Mammary epithelial cell (primary cell): ENCODE data around the gene BCL7B.

Source experiments
- EZH2 ChIP-seq: IDR thresholded peaks from 2 replicates; pipeline ENCODE4 v1.6.1; 2012; ENCODE audit warnings: low read length, inconsistent platforms, borderline replicate concordance
- TF ChIP-seq, protein P1 (sequence below), 2 donors: IDR thresholded peaks in 1 of 2; conservative IDR thresholded peaks in 1 of 2; 2 replicates each; pipeline ENCODE4 v1.5.1; 2011 to 2012; ENCODE audit warnings: inconsistent platforms in 2 of 2, low read length in 2 of 2, mild to moderate bottlenecking in 2 of 2, control low read depth in 1 of 2, low read depth in 1 of 2; ENCODE audit not compliant: insufficient read depth in 1 of 2; ENCODE audit errors: extremely low read depth in 1 of 2

- TF ChIP-seq, protein P1, sequence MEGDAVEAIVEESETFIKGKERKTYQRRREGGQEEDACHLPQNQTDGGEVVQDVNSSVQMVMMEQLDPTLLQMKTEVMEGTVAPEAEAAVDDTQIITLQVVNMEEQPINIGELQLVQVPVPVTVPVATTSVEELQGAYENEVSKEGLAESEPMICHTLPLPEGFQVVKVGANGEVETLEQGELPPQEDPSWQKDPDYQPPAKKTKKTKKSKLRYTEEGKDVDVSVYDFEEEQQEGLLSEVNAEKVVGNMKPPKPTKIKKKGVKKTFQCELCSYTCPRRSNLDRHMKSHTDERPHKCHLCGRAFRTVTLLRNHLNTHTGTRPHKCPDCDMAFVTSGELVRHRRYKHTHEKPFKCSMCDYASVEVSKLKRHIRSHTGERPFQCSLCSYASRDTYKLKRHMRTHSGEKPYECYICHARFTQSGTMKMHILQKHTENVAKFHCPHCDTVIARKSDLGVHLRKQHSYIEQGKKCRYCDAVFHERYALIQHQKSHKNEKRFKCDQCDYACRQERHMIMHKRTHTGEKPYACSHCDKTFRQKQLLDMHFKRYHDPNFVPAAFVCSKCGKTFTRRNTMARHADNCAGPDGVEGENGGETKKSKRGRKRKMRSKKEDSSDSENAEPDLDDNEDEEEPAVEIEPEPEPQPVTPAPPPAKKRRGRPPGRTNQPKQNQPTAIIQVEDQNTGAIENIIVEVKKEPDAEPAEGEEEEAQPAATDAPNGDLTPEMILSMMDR (conservative IDR thresholded peaks at IDR 0.05 in 1 of 2, IDR thresholded peaks at IDR 0.05 in 1 of 2; ENCODE audit: extremely low read depth in 1 of 2, insufficient read depth in 1 of 2, low read depth in 1 of 2, low read length in 2 of 2), result no peak
- TF ChIP-seq EZH2, result no peak
Observed at GRCh38 chr7:73547841-73548240, 9.6 kb downstream of the BCL7B start.
